Lower leg skin (tissue), 4 donors: ENCODE data around the gene USP35. TPM values are rescaled to one million over a fixed set of nuclear protein-coding genes. Genes with fewer than 3 reads are reported as not detected.

Source experiments
- DNase-seq, 2 donors: peaks; one replicate each; pipeline ENCODE4 v3.0.0-alpha.2; 2019; ENCODE audit warnings: low spot score in 2 of 2
- H3K4me3 ChIP-seq: fragments of 200-600 bp; sonication (generic); 2 replicates; pipeline ENCODE4 v1.5.1; 2017; ENCODE audit warnings: mild to moderate bottlenecking, low read depth; ENCODE audit not compliant: poor library complexity, severe bottlenecking
- POLR2A ChIP-seq, 2 donors: fragments of 450-650 bp; IDR thresholded peaks; one replicate each; pipeline ENCODE4 v1.6.1; 2016 to 2017; ENCODE audit warnings: antibody characterized with exemption in 2 of 2, mild to moderate bottlenecking in 1 of 2, moderate library complexity in 1 of 2
- WGBS, 2 donors: methylation state at CpG; one replicate each; pipeline ENCODE4 v1.1.5; 2018; 5-methylcytosine and 5-hydroxymethylcytosine counted together
- intact Hi-C: fragments of 100-400 bp; cut with DNase I; formaldehyde crosslinking; loops from one replicate; pipeline ENCODE4 v1.15.0; 2023; ENCODE audit warnings: low total_unique reads
- total RNA-seq, 4 donors: library from RNA; depleted of rRNA; stranded (reverse); fragments of >200 nt; gene quantifications; one replicate each; pipeline ENCODE4 v1.1.0, GENCODE V29; 2016
- TF ChIP-seq, protein P1 (sequence below), 3 donors: fragments of 450-650 bp; IDR thresholded peaks; one replicate each; pipeline ENCODE4 v1.5.1; 2016; ENCODE audit warnings: antibody characterized with exemption in 3 of 3, mild to moderate bottlenecking in 3 of 3, moderate library complexity in 2 of 3

USP35 gene
- total RNA-seq, 4 donors from 2014 or later, result 3.0 to 4.0 (median 3.5) TPM

DNA sequence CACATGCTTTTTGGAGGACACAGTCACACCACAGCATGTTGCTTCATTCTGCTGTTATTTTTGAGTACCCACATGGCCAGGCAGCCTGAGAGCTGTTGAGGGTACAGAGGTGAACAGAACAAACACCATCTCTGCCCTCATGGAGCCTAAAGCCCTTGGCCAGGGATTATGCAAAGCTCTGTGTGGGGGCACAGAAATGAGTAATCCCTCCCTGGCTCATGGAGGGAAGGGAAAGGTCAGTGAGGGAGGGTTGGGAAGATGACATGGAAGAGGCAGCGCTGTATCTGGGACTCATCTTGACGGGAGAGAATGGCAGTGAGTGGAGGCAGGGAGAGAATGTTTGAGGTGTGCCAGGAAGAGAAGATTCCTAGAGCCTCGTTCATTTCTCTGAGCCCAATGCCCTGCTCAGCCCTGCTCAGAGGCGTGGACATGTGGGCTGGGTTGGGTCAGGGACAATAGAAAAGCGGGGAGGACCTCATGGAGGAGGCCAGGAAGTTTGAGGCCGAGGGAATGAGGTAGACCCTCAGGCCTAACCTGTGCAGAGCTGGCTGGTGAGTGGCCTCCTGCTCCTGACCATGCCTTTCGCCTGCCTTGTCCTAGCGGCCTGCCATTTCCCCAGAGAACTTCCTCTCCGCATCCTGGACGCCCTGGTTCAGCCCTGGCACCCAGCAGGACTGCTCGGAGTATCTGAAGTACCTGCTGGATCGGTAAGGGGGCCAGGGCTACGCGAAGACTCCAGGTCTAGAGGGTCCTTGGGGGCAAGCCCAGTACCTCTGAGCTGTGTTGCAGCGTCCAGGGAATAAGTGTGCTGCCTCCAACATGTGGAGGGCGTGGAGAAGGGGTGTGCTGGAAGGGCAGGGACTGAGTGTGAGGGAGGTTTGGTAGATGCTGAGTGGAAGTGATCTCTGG lies 19.8 kb downstream of the USP35 start:
- no peak for DNase-seq
- intact Hi-C loops, result no loop called here
- 84 to 89% methylated on average over 16 of the region's 16 CpGs for WGBS, 2 donors
- TF ChIP-seq, protein P1, sequence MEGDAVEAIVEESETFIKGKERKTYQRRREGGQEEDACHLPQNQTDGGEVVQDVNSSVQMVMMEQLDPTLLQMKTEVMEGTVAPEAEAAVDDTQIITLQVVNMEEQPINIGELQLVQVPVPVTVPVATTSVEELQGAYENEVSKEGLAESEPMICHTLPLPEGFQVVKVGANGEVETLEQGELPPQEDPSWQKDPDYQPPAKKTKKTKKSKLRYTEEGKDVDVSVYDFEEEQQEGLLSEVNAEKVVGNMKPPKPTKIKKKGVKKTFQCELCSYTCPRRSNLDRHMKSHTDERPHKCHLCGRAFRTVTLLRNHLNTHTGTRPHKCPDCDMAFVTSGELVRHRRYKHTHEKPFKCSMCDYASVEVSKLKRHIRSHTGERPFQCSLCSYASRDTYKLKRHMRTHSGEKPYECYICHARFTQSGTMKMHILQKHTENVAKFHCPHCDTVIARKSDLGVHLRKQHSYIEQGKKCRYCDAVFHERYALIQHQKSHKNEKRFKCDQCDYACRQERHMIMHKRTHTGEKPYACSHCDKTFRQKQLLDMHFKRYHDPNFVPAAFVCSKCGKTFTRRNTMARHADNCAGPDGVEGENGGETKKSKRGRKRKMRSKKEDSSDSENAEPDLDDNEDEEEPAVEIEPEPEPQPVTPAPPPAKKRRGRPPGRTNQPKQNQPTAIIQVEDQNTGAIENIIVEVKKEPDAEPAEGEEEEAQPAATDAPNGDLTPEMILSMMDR (IDR thresholded peaks at IDR 0.05), result no peak
- TF ChIP-seq POLR2A (IDR thresholded peaks at IDR 0.05), result no peak
- no peak overlapping the region for H3K4me3 ChIP-seq

GRCh38 chr11:78209478-78209877 lies 20.8 kb downstream of the USP35 start:
- intact Hi-C loops, result no loop called here
- TF ChIP-seq POLR2A (IDR thresholded peaks at IDR 0.05), result no peak
- no peak for DNase-seq
- H3K4me3 ChIP-seq, result no peak overlapping the region
- 90 to 92% methylated on average over 17 to 18 of the region's 18 CpGs for WGBS, 2 donors

DNA sequence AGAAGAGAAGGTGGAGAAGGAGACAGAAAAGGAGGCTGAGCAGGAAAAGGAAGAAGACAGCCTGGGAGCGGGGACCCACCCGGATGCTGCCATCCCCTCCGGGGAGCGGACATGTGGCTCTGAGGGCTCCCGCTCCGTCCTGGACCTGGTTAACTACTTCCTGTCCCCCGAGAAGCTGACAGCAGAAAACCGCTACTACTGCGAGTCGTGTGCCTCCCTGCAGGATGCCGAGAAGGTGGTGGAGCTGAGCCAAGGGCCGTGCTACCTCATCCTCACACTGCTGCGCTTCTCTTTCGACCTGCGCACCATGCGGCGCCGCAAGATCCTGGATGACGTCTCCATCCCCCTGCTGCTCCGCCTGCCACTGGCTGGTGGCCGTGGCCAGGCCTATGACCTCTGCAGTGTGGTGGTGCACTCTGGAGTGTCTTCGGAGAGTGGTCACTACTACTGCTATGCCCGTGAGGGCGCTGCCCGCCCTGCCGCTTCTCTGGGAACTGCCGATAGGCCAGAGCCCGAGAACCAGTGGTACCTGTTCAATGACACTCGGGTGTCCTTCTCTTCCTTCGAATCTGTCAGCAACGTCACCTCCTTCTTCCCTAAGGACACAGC lies 21.4 kb downstream of the USP35 start:
- no peak for DNase-seq
- intact Hi-C loops, result loop anchor here (5.0 kb wide), 1 partner anchor 1087 kb away; no protein-coding TSS in a partner anchor
- TF ChIP-seq POLR2A (IDR thresholded peaks at IDR 0.05), result no peak
- no peak overlapping the region for H3K4me3 ChIP-seq
- WGBS, 2 donors, result 85 to 90% methylated on average over 29 to 30 of the region's 31 CpGs

DNA sequence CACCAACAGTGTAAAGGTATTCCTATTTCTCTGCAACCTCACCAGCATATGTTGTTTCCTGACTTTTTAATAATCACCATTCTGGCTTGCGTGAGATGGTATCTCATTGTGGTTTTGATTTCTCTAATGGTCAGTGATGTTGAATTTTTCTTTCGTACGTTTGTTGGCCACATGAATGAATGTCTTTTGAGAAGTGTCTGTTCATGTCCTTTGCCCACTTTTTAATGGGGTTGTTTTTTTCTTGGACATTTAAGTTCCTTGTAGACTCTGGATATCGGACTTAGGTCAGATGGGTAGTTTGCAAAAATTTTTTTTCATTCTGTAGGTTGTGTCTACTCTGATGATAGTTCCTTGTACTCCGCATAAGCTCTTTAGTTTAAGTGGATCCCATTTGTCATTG lies 22.8 kb downstream of the USP35 start:
- intact Hi-C loops, result loop anchor here (5.0 kb wide), 1 partner anchor 1086 kb away; no protein-coding TSS in a partner anchor
- DNase-seq, result no peak
- no peak overlapping the region for H3K4me3 ChIP-seq
- TF ChIP-seq, protein P1 (IDR thresholded peaks at IDR 0.05), result no peak
- no peak for TF ChIP-seq POLR2A (IDR thresholded peaks at IDR 0.05)
- 94 to 96% methylated on average over 5 of the region's 5 CpGs for WGBS, 2 donors

- H3K4me3 ChIP-seq, result no peak overlapping the region
- intact Hi-C loops, result loop anchor here (5.0 kb wide), 1 partner anchor 1085 kb away; no protein-coding TSS in a partner anchor
- peak in 1 of 2 donors; percentile 78 for DNase-seq
- TF ChIP-seq, protein P1 (IDR thresholded peaks at IDR 0.05), result no peak
- TF ChIP-seq POLR2A (IDR thresholded peaks at IDR 0.05), result no peak
- WGBS, 2 donors, result 87 to 91% methylated on average over 11 of the region's 11 CpGs
Observed at GRCh38 chr11:78212586-78213371, 24.1 kb downstream of the USP35 start.

DNA sequence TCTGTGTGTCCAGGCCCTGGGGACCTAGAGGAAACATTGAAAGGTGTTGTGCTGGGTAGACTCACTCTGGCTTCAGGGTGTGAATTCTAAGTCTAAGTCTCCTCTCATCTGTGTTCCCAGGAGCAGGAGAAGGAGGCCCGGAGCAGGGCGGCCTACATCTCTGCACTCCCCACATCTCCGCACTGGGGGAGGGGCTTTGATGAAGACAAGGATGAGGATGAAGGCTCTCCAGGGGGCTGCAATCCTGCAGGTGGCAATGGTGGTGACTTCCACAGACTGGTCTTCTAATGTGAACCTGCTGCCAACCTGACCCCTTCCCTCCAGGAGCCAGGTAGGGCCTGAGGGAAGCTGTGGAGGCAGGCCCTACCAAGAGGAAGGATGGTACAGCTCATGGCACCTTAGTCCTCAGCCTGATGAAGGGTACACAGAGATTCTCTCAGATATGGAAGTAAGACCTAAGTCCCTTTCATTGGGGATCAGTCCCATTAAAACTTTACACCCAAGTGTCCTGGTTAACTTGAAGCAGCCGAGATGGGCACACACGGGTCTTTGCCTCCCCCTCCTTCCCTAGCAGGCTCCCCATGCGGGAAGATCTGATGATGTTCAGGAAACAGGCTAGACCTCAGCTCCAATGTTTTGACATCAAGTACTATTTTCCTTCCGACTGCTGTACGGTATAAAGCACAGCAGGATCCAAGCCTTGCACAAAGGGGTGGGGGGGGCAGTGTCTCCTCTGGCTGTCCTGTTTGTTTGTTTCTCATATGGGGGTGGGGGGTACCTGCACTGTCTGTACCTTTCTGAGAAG lies 25.0 kb downstream of the USP35 start:
- intact Hi-C loops, result loop anchor here (5.0 kb wide), 1 partner anchor 1084 kb away; no protein-coding TSS in a partner anchor
- H3K4me3 ChIP-seq, result no peak overlapping the region
- DNase-seq, result peak in 1 of 2 donors; percentile 66
- no peak for TF ChIP-seq POLR2A (IDR thresholded peaks at IDR 0.05)
- TF ChIP-seq, protein P1 (IDR thresholded peaks at IDR 0.05), result no peak
- 75 to 78% methylated on average over 8 of the region's 8 CpGs for WGBS, 2 donors
